GM21717 (cell line): ENCODE measurements around the gene TMEM179.

ENCODE experiments used
- ATAC-seq: cut with Tn5 transposase; IDR thresholded peaks from one replicate; pipeline ENCODE4 v1.9.1; 2021; ENCODE audit warnings: mild to moderate bottlenecking, moderate library complexity; ENCODE audit not compliant: unreplicated experiment

The TMEM179 gene

GRCh38 chr14:104600141-104600643 lies 4.4 kb downstream of the TMEM179 start:
- ATAC-seq, result no peak

- no peak for ATAC-seq
These were observed 5.1 kb downstream of the TMEM179 start for GRCh38 chr14:104599446-104599845.

GRCh38 chr14:104598910-104599273 lies 5.7 kb downstream of the TMEM179 start:
- ATAC-seq, result no peak

- ATAC-seq, result no peak
These were observed 6.3 kb downstream of the TMEM179 start for GRCh38 chr14:104598039-104598909.

GRCh38 chr14:104597576-104597975 lies 7.0 kb downstream of the TMEM179 start:
- no peak for ATAC-seq

GRCh38 chr14:104596927-104597351 lies 7.6 kb downstream of the TMEM179 start:
- ATAC-seq, result no peak

- no peak for ATAC-seq
These were observed 8.1 kb downstream of the TMEM179 start for GRCh38 chr14:104596451-104596918.

GRCh38 chr14:104595911-104596450 lies 8.6 kb downstream of the TMEM179 start:
- no peak for ATAC-seq

GRCh38 chr14:104595116-104595675 lies 9.4 kb downstream of the TMEM179 start:
- no peak for ATAC-seq

GRCh38 chr14:104594310-104595046 lies 10.1 kb downstream of the TMEM179 start:
- ATAC-seq, result no peak

GRCh38 chr14:104593710-104594136 lies 10.8 kb downstream of the TMEM179 start:
- no peak for ATAC-seq

- no peak for ATAC-seq
These were observed 11.3 kb downstream of the TMEM179 start for GRCh38 chr14:104593241-104593701.

- no peak for ATAC-seq
These were observed 11.8 kb downstream of the TMEM179 start for GRCh38 chr14:104592785-104593184.

- no peak for ATAC-seq
These were observed 12.3 kb downstream of the TMEM179 start for GRCh38 chr14:104592292-104592672.

GRCh38 chr14:104591506-104592291 lies 12.9 kb downstream of the TMEM179 start:
- no peak for ATAC-seq

GRCh38 chr14:104591031-104591430 lies 13.5 kb downstream of the TMEM179 start:
- no peak for ATAC-seq

GRCh38 chr14:104590240-104590965 lies 14.2 kb downstream of the TMEM179 start:
- ATAC-seq, result no peak

- no peak for ATAC-seq
These were observed 15.0 kb downstream of the TMEM179 start for GRCh38 chr14:104589338-104590195.
